ENCODE data around the gene HS3ST3B1. TPM values are rescaled to one million over a fixed set of nuclear protein-coding genes. Genes with fewer than 3 reads are reported as not detected.

The HS3ST3B1 gene
- total RNA-seq, 3 donors from 2014 or later = 0.96 to 3.6 (median 2.8) TPM

DNA sequence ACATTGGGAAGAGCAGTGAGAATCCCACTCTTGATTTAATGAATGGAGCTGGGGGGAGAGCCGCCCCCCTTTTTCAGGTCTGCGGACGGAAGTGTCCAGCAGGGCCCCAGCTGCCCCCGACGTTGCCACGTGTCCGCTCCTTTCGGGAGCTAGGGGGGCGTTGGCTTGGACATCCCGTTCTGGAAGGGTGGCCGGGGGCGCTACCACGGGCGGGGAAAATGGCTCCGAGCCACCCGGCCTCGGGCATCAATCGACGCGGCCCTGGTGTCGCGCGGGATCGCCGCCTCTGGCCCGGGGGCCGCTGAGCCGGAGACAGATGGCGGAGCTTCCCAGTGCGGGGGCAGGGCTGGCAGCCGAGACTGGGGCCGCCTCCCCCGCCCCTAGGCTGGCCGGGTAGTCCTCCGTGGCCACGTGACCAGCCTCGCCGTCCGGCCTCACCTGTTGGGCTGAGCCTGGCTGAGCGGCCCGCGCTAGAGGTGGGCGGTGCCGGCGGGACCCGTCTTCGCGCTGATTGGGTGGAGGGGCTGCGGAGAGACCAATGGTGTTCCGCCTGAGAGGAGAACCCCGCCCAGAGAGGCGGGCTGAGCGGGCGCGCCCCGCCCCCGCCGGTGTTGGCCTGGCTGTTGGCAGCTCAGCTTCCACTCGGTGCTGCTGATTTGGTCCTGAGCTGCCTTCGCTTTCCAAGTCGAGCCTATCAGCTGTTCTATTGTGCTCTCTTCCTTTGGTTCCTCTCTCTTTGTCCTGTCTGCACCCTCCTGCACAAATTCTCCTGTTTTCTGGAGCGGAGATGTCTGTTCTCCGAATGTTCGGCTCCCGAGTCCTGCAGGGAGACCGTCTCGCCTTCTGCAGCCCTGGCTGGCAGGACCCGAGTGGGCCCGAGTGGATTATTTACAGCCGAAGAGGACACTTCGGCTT is 8.3 kb downstream of the HS3ST3B1 start:
- H3K9me3 ChIP-seq = no peaks in the 10 kb centered on the region
- intact Hi-C loops (cut with DNase I; ENCODE audit: low total_unique reads) = loop anchor here (10.0 kb wide), 1 partner anchor 704 kb away; the partner anchor contains the start of gene HS3ST3A1
- peaks cover 0 to 2% of the 10 kb centered on the region in 2 donors for H3K27me3 ChIP-seq
- DNase-seq (ENCODE audit: low spot score in 2 of 2) = peak; percentile 87 to 95
- H3K36me3 ChIP-seq = no peaks in the 10 kb centered on the region
- peak overlapping the region; percentile 43 to 85 (median 67) for H3K4me3 ChIP-seq
- no peaks in the 10 kb centered on the region for H3K4me1 ChIP-seq
- peak in 1 of 3 donors; percentile 32 for TF ChIP-seq POLR2AphosphoS5 (IDR thresholded peaks at IDR 0.05)
- TF ChIP-seq, protein P1, sequence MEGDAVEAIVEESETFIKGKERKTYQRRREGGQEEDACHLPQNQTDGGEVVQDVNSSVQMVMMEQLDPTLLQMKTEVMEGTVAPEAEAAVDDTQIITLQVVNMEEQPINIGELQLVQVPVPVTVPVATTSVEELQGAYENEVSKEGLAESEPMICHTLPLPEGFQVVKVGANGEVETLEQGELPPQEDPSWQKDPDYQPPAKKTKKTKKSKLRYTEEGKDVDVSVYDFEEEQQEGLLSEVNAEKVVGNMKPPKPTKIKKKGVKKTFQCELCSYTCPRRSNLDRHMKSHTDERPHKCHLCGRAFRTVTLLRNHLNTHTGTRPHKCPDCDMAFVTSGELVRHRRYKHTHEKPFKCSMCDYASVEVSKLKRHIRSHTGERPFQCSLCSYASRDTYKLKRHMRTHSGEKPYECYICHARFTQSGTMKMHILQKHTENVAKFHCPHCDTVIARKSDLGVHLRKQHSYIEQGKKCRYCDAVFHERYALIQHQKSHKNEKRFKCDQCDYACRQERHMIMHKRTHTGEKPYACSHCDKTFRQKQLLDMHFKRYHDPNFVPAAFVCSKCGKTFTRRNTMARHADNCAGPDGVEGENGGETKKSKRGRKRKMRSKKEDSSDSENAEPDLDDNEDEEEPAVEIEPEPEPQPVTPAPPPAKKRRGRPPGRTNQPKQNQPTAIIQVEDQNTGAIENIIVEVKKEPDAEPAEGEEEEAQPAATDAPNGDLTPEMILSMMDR (IDR thresholded peaks at IDR 0.05) = no peak
- peak overlapping the region; percentile 61 to 81 for H3K27ac ChIP-seq

DNA sequence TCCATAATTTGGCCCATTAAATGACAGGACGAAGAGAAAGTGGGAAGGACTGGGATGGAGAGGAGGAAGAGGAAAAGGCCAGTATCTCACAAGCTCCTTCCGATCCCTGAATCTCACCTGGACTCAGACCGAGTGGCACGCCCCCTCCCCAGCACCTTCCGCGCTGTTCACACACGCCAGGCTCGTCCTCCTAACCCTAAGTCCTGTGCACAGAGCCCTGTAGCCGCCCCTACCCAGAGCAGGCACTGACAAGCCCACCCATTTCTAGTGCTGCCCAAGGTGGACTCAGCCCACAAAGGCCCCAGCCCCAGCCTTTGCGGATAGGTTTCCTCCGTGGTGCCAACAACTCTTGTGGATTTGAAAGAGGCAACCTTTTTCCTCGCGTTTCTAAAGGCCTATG is 9.2 kb downstream of the HS3ST3B1 start:
- H3K27me3 ChIP-seq = peaks cover 0 to 2% of the 10 kb centered on the region in 2 donors
- no peaks in the 10 kb centered on the region for H3K4me1 ChIP-seq
- peak overlapping the region; percentile 43 to 85 (median 67) for H3K4me3 ChIP-seq
- no peaks in the 10 kb centered on the region for H3K9me3 ChIP-seq
- no peak for DNase-seq (ENCODE audit: low spot score in 2 of 2)
- no peaks in the 10 kb centered on the region for H3K36me3 ChIP-seq
- no peak for TF ChIP-seq POLR2A (IDR thresholded peaks at IDR 0.05)
- TF ChIP-seq POLR2AphosphoS5 (IDR thresholded peaks at IDR 0.05) = no peak
- H3K27ac ChIP-seq = peak overlapping the region in 1 of 2 donors; percentile 81
- intact Hi-C loops (cut with DNase I; ENCODE audit: low total_unique reads) = no loop called here

GRCh38 chr17:14310605-14311004 is 9.7 kb downstream of the HS3ST3B1 start:
- Histone ChIP-seq H3K9me3 (no peaks in the 10 kb centered on the region), H3K27me3 (peaks cover 0 to 2% of the 10 kb centered on the region in 2 donors), H3K36me3 (no peaks in the 10 kb centered on the region), H3K27ac (no peak overlapping the region), H3K4me3 (peak overlapping the region in 1 of 3 donors; percentile 85), H3K4me1 (no peaks in the 10 kb centered on the region)
- TF ChIP-seq POLR2AphosphoS5 (IDR thresholded peaks at IDR 0.05) (no peak), POLR2A (IDR thresholded peaks at IDR 0.05) (no peak)
- TF ChIP-seq, protein P1 (IDR thresholded peaks at IDR 0.05) = no peak
- intact Hi-C loops (cut with DNase I; ENCODE audit: low total_unique reads) = no loop called here
- no peak for DNase-seq (ENCODE audit: low spot score in 2 of 2)

- no peaks in the 10 kb centered on the region for H3K36me3 ChIP-seq
- no peak for DNase-seq (ENCODE audit: low spot score in 2 of 2)
- H3K27me3 ChIP-seq = peaks cover 0 to 2% of the 10 kb centered on the region in 2 donors
- no peaks in the 10 kb centered on the region for H3K9me3 ChIP-seq
- no peak overlapping the region for H3K4me3 ChIP-seq
- no peak for TF ChIP-seq POLR2AphosphoS5 (IDR thresholded peaks at IDR 0.05)
- TF ChIP-seq, protein P1 (IDR thresholded peaks at IDR 0.05) = no peak
- TF ChIP-seq POLR2A (IDR thresholded peaks at IDR 0.05) = no peak
- no peaks in the 10 kb centered on the region for H3K4me1 ChIP-seq
- intact Hi-C loops (cut with DNase I; ENCODE audit: low total_unique reads) = no loop called here
- no peak overlapping the region for H3K27ac ChIP-seq
Observed at GRCh38 chr17:14311186-14311705, 10.4 kb downstream of the HS3ST3B1 start.

DNA sequence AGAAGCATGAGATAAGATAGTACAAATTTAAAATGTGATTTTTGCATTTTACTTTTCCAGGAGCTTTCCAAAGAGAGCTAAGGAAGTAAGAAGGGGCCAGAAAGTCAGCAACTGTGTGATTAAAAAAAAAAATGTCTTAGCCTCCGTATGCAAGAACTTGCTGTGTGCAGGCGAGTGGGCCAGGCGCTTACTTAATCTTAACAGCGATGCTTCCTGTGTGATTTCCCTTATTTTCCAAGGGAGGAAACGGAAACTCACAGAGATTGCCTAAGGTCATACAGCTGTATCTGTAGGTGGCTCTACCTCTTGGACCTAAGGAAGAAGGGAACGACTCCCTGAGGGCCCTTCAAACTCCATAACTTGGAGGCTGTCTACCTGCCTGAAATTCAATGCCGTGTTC is 11.1 kb downstream of the HS3ST3B1 start:
- no peaks in the 10 kb centered on the region for H3K4me1 ChIP-seq
- intact Hi-C loops (cut with DNase I; ENCODE audit: low total_unique reads) = no loop called here
- H3K36me3 ChIP-seq = no peaks in the 10 kb centered on the region
- peaks cover 0 to 2% of the 10 kb centered on the region in 2 donors for H3K27me3 ChIP-seq
- H3K27ac ChIP-seq = no peak overlapping the region
- no peaks in the 10 kb centered on the region for H3K9me3 ChIP-seq
- H3K4me3 ChIP-seq = no peak overlapping the region
- TF ChIP-seq, protein P1 (IDR thresholded peaks at IDR 0.05) = no peak
- no peak for TF ChIP-seq POLR2A (IDR thresholded peaks at IDR 0.05)
- no peak for TF ChIP-seq POLR2AphosphoS5 (IDR thresholded peaks at IDR 0.05)
- DNase-seq (ENCODE audit: low spot score in 2 of 2) = no peak

All from breast epithelium (tissue), 4 donors.